A549 (cell line): ENCODE data around the gene PSMB11. TPM values are rescaled to one million over a fixed set of nuclear protein-coding genes. Genes with fewer than 3 reads are reported as not detected.

Experiments used
- ATAC-seq, 2 experiments: fragments of 200-7000 bp in 1 of 2; fragments of >200 bp in 1 of 2; cut with Nextera tagmentation in 1 of 2; cut with Tn5 transposase in 1 of 2; 3 replicates each; pipeline versions ENCODE4 v1.8.0 to v1.9.1; 2018 to 2020; ENCODE audit warnings: mild to moderate bottlenecking in 1 of 2, moderate library complexity in 1 of 2
- CTCF ChIA-PET: fragments of 300-600 bp; sonication (Branson Sonifier 250); formaldehyde crosslinking; extraction: SDS; loops from one replicate; lab custom pipeline; 2021; ENCODE audit warnings: antibody characterized with exemption, inconsistent platforms; lab: Yijun Ruan, JAX
- POLR2A ChIA-PET: fragments of 350-600 bp; formaldehyde crosslinking; extraction: SDS; loops from one replicate; lab custom pipeline; 2021; ENCODE audit warnings: antibody characterized with exemption, inconsistent platforms; lab: Yijun Ruan, JAX
- DNase-seq, 2 experiments: peaks; one replicate each; pipeline versions ENCODE4 v3.0.0 to v3.0.0-alpha.2; 2011 to 2016; ENCODE audit warnings: low read depth in 1 of 2, low spot score in 1 of 2
- FAIRE-seq: peaks from 2 replicates; lab custom pipeline; 2011; peaks lifted over from hg19 to GRCh38; lab: Jason Lieb, UNC
- H3K27ac ChIP-seq, 2 experiments: fragments of >200 bp; sonication (Bioruptor Twin); formaldehyde crosslinking; 3 replicates each; pipeline ENCODE4 v1.5.1; 2016 to 2017
- H3K4me1 ChIP-seq: fragments of >200 bp; sonication (Bioruptor Twin); formaldehyde crosslinking; 3 replicates; pipeline ENCODE4 v1.6.1; 2016
- H3K4me2 ChIP-seq: fragments of >200 bp; sonication (Bioruptor Twin); formaldehyde crosslinking; 3 replicates; pipeline ENCODE4 v1.6.1; 2016
- H3K4me3 ChIP-seq: fragments of >200 bp; sonication (Bioruptor Twin); formaldehyde crosslinking; 3 replicates; pipeline ENCODE4 v1.5.1; 2016
- H3K9me3 ChIP-seq: fragments of >200 bp; sonication (Bioruptor Twin); formaldehyde crosslinking; 3 replicates; pipeline ENCODE4 v1.6.1; 2016
- CHD4 ChIP-seq: fragments of 200-600 bp; sonication (generic); IDR thresholded peaks from 2 replicates; pipeline ENCODE4 v1.6.1; 2016; ENCODE audit warnings: antibody characterized with exemption, mild to moderate bottlenecking, borderline replicate concordance
- EHMT2 ChIP-seq: fragments of 200-600 bp; sonication (generic); IDR thresholded peaks from 2 replicates; pipeline ENCODE4 v1.6.1; 2016; ENCODE audit warnings: antibody characterized with exemption, low read depth, mild to moderate bottlenecking, moderate library complexity
- FOSL2 ChIP-seq, 2 experiments: fragments of 450-650 bp in 1 of 2; fragments of >200 bp in 1 of 2; sonication (Bioruptor Twin) in 1 of 2; formaldehyde crosslinking; IDR thresholded peaks; 2 replicates each; pipeline versions ENCODE4 v1.5.0 to v1.6.1; 2016 to 2020; ENCODE audit warnings: mild to moderate bottlenecking in 1 of 2, moderate library complexity in 1 of 2
- HDAC2 ChIP-seq: fragments of 200-600 bp; sonication (generic); IDR thresholded peaks from 2 replicates; pipeline ENCODE4 v1.6.1; 2016
- HOXA7 ChIP-seq: fragments of 250-450 bp; sonication (Bioruptor Pico); IDR thresholded peaks from 2 replicates; pipeline ENCODE4 v1.5.0; 2020; ENCODE audit warnings: mild to moderate bottlenecking, moderate library complexity
- HOXB13 ChIP-seq: fragments of 250-450 bp; sonication (Bioruptor Pico); IDR thresholded peaks from 2 replicates; pipeline ENCODE4 v1.5.0; 2020; ENCODE audit warnings: low read depth, mild to moderate bottlenecking, moderate library complexity
- JUN ChIP-seq, 2 experiments: fragments of >200 bp; sonication (Bioruptor Twin); formaldehyde crosslinking; IDR thresholded peaks; 2 replicates in 1 of 2; 3 replicates in 1 of 2; pipeline ENCODE4 v1.6.1; 2016 to 2017
- NPAS2 ChIP-seq: fragments of 250-450 bp; sonication (Bioruptor Pico); IDR thresholded peaks from 2 replicates; pipeline ENCODE4 v1.8.0; 2022; ENCODE audit warnings: mild to moderate bottlenecking, moderate library complexity, borderline replicate concordance
- RAD21 ChIP-seq, 2 experiments: fragments of >200 bp in 1 of 2; sonication (Bioruptor Twin) in 1 of 2; formaldehyde crosslinking in 1 of 2; IDR thresholded peaks in 1 of 2; conservative IDR thresholded peaks in 1 of 2; 2 replicates in 1 of 2; 3 replicates in 1 of 2; pipeline ENCODE4 v1.6.1; 2012 to 2018; ENCODE audit warnings: inconsistent platforms in 1 of 2
- RCOR1 ChIP-seq: fragments of 150-350 bp; IDR thresholded peaks from 2 replicates; pipeline ENCODE4 v1.6.1; 2014; ENCODE audit warnings: antibody characterized with exemption, low read length, low read depth
- RNF2 ChIP-seq: fragments of 200-600 bp; sonication (generic); IDR thresholded peaks from 2 replicates; pipeline ENCODE4 v1.6.1; 2016; ENCODE audit warnings: low read depth, mild to moderate bottlenecking, antibody characterized with exemption, moderate library complexity, borderline replicate concordance
- SMC3 ChIP-seq: fragments of >200 bp; sonication (Bioruptor Twin); formaldehyde crosslinking; IDR thresholded peaks from 3 replicates; pipeline ENCODE4 v1.6.1; 2018; ENCODE audit warnings: inconsistent platforms
- ZFP36 ChIP-seq: fragments of 450-650 bp; IDR thresholded peaks from 2 replicates; pipeline ENCODE4 v1.6.1; 2014; ENCODE audit warnings: borderline replicate concordance; ENCODE audit not compliant: partially characterized antibody
- ZNF302 ChIP-seq: fragments of 250-450 bp; sonication (Bioruptor Pico); IDR thresholded peaks from 2 replicates; pipeline ENCODE4 v1.9.0; 2021; ENCODE audit warnings: inconsistent platforms, mild to moderate bottlenecking, moderate library complexity
- ZSCAN20 ChIP-seq: fragments of 250-450 bp; sonication (Bioruptor Pico); IDR thresholded peaks from 2 replicates; pipeline ENCODE4 v1.8.0; 2022; ENCODE audit warnings: mild to moderate bottlenecking, moderate library complexity
- WGBS: methylation state at CpG from one replicate; pipeline ENCODE4 v1.1.6; 2017; ENCODE audit errors: missing lambda C conversion rate; 5-methylcytosine and 5-hydroxymethylcytosine counted together
- polyA plus RNA-seq, 4 experiments: library from polyadenylated mRNA; depleted of rRNA in 3 of 4; stranded (reverse); fragments of >200 nt; fragmentation: RNase III in 1 of 4; extraction: RNeasy Plus Mini Kit Qiagen cat#74134 plus additional on column Dnase treatment in 1 of 4; gene quantifications; 2 replicates in 3 of 4; 3 replicates in 1 of 4; pipeline ENCODE4 v1.2.3, GENCODE V29; 2011 to 2017
- TF ChIP-seq, protein P1 (sequence below): fragments of 250-450 bp; sonication (Bioruptor Pico); IDR thresholded peaks from 2 replicates; pipeline ENCODE4 v1.5.0; 2021; ENCODE audit warnings: mild to moderate bottlenecking, moderate library complexity, borderline replicate concordance
- TF ChIP-seq, protein P2 (sequence below): fragments of 250-450 bp; sonication (Bioruptor Pico); IDR thresholded peaks from 2 replicates; pipeline ENCODE4 v1.5.0; 2020; ENCODE audit warnings: low read depth, mild to moderate bottlenecking, moderate library complexity
- TF ChIP-seq, protein P3 (sequence below): fragments of >200 bp; sonication (Bioruptor Twin); formaldehyde crosslinking; IDR thresholded peaks from 3 replicates; pipeline ENCODE4 v1.5.1; 2016

Gene PSMB11
- polyA plus RNA-seq, 2 of the 4 experiments (the other 2 are of a cell fraction) = not detected

DNA sequence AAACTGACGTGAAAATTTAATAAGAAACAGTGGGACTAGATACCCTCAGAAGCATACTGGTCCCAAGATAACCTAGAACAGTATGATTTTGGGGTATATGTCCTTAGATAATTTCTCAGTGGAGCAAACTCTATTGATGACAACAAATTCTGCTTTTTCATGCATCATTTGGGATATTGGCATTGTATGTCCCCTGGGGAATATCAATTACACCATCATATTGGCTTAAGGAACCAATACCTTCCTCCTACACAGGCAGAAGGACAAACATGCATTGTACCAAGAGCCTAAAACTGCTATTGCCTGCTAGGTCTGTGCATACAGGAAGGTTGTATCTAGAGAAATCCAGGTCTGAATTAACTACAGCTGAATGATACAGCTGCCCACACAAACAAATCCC, 32.9 kb downstream of the PSMB11 start:
- CTCF ChIA-PET = interaction anchor here (1.3 to 9.2 kb wide), 7 partner anchors 9 to 102 kb away, joined by 5 to 141 read pairs (median 7); partner anchors contain the start of genes ACIN1 and C14orf119
- TF ChIP-seq JUN (IDR thresholded peaks at IDR 0.05) = no peak
- TF ChIP-seq HOXB13 (CRISPR knock-in tag) = no peak
- TF ChIP-seq, protein P1, sequence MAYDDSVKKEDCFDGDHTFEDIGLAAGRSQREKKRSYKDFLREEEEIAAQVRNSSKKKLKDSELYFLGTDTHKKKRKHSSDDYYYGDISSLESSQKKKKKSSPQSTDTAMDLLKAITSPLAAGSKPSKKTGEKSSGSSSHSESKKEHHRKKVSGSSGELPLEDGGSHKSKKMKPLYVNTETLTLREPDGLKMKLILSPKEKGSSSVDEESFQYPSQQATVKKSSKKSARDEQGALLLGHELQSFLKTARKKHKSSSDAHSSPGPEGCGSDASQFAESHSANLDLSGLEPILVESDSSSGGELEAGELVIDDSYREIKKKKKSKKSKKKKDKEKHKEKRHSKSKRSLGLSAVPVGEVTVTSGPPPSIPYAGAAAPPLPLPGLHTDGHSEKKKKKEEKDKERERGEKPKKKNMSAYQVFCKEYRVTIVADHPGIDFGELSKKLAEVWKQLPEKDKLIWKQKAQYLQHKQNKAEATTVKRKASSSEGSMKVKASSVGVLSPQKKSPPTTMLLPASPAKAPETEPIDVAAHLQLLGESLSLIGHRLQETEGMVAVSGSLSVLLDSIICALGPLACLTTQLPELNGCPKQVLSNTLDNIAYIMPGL (CRISPR knock-in tag) = no peak
- no peak for TF ChIP-seq RNF2
- no peak for TF ChIP-seq ZSCAN20
- no peak overlapping the region for H3K27ac ChIP-seq
- WGBS = 97% methylated on average over 1 of the region's 1 CpG
- peaks cover 50% of the 10 kb centered on the region for H3K4me1 ChIP-seq
- FAIRE-seq (no peak), DNase-seq (no peak), ATAC-seq (no peak)
- POLR2A ChIA-PET = no interaction called here
- no peak overlapping the region for H3K4me2 ChIP-seq
- H3K9me3 ChIP-seq = no peaks in the 10 kb centered on the region
- no peak overlapping the region for H3K4me3 ChIP-seq

DNA sequence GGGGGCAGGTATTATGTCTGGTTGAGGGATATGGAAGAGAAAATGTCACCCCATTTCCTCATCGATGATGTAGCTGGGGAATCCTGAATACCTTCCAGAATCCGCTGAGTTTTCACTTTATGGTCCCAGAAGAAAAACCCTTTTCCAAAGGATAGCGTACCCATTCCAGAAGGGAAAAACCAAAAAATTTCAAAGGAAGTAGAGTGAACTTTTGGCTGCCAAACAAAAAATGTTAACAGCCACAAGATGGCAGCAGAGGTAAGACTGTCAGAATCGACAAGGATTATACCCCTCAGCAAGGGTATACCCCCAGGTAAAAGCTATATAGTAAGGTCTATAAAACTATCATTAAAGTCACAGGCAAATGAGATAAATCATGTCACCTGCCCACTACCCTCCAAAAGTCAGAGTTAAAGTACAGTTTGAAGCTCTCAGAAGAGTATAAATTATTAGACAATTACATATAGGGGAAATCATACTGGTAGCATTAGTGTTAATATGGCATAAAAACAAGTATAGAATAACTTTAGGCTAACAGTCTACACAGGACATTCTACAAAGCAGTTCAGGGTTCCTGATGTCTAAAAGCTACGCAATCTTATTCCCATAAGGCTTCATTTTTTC, 34.9 kb downstream of the PSMB11 start:
- 50% methylated on average over 5 of the region's 5 CpGs for WGBS
- POLR2A ChIA-PET = interaction anchor here (3.5 kb wide), 1 partner anchor 18 kb away, joined by 29 read pairs; the partner anchor contains the start of genes ACIN1 and C14orf119
- Histone ChIP-seq H3K27ac (no peak overlapping the region; a peak in 1 of 6 replicates), H3K4me3 (no peak overlapping the region), H3K4me1 (peaks cover 49% of the 10 kb centered on the region), H3K4me2 (no peak overlapping the region), H3K9me3 (no peaks in the 10 kb centered on the region)
- ATAC-seq = peak; percentile 51 to 55; a peak in 3 of 6 replicates
- TF ChIP-seq CHD4 (no peak), SMC3 (0 out of 3 replicates have a peak, but pooled peaks have one; percentile 30), ZFP36 (no peak), FOSL2 (IDR thresholded peaks at IDR 0.05) (no peak), FOSL2 (CRISPR knock-in tag; IDR thresholded peaks at IDR 0.05) (no peak), HDAC2 (no peak), HOXB13 (CRISPR knock-in tag) (no peak), EHMT2 (no peak), RAD21 (conservative IDR thresholded peaks at IDR 0.05 in 1 of 2, IDR thresholded peaks at IDR 0.05 in 1 of 2) (peak; percentile 48 to 56; a peak in 4 of 5 replicates), NPAS2 (CRISPR knock-in tag) (no peak), ZSCAN20 (no peak), ZNF302 (no peak), HOXA7 (CRISPR knock-in tag) (no peak), RCOR1 (no peak)
- TF ChIP-seq, protein P2, sequence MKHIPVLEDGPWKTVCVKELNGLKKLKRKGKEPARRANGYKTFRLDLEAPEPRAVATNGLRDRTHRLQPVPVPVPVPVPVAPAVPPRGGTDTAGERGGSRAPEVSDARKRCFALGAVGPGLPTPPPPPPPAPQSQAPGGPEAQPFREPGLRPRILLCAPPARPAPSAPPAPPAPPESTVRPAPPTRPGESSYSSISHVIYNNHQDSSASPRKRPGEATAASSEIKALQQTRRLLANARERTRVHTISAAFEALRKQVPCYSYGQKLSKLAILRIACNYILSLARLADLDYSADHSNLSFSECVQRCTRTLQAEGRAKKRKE (CRISPR knock-in tag) = no peak
- TF ChIP-seq, protein P3, sequence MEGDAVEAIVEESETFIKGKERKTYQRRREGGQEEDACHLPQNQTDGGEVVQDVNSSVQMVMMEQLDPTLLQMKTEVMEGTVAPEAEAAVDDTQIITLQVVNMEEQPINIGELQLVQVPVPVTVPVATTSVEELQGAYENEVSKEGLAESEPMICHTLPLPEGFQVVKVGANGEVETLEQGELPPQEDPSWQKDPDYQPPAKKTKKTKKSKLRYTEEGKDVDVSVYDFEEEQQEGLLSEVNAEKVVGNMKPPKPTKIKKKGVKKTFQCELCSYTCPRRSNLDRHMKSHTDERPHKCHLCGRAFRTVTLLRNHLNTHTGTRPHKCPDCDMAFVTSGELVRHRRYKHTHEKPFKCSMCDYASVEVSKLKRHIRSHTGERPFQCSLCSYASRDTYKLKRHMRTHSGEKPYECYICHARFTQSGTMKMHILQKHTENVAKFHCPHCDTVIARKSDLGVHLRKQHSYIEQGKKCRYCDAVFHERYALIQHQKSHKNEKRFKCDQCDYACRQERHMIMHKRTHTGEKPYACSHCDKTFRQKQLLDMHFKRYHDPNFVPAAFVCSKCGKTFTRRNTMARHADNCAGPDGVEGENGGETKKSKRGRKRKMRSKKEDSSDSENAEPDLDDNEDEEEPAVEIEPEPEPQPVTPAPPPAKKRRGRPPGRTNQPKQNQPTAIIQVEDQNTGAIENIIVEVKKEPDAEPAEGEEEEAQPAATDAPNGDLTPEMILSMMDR = peak; percentile 80
- no peak for FAIRE-seq
- CTCF ChIA-PET = interaction anchor here (0.7 to 9.2 kb wide), 38 partner anchors 9 to 245 kb away, joined by 3 to 141 read pairs (median 4); partner anchors contain the start of genes ACIN1, C14orf119, CDH24 and CEBPE
- DNase-seq = peak in 1 of 2 experiments; percentile 33
